ENCODE results near the gene SLC25A21.
"Not testable (repeated sequence)": the region's sequence is repeated elsewhere in the genome, so short reads cannot be mapped to it uniquely, and the experiment has no call there.

The SLC25A21 gene

DNA sequence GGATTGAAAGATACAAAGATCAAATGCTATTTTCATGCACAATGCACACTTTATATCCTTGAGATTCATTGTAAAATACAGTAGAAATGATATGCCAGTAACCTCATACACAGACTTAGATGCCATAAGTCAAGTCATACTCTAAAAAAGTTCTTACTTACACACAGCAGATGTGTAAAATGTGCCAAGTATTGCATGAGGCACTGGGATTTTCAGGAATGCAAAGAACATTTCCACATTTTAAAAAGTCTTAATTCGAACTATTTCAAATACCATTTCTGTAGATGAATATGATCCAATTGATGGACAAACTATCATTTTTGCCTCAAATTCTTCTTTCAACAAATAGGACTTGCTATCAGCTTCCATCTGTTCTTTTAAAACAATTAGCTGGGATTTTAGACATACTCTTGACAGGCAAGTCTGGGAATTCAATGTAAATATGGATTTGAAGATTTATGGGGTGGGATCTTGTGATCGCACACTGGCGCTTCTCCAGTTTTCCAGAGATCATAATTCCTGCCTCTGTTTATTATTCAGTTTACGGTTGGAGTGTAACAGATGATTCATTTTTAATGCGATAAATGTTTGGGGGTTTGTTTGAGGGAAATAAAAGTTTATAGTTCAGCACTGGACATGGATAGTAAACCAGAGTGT is 326.9 kb downstream of the SLC25A21 start:
- DNase-seq (ENCODE audit: insufficient read length, low spot score) (no peak), FAIRE-seq (no peak)

DNA sequence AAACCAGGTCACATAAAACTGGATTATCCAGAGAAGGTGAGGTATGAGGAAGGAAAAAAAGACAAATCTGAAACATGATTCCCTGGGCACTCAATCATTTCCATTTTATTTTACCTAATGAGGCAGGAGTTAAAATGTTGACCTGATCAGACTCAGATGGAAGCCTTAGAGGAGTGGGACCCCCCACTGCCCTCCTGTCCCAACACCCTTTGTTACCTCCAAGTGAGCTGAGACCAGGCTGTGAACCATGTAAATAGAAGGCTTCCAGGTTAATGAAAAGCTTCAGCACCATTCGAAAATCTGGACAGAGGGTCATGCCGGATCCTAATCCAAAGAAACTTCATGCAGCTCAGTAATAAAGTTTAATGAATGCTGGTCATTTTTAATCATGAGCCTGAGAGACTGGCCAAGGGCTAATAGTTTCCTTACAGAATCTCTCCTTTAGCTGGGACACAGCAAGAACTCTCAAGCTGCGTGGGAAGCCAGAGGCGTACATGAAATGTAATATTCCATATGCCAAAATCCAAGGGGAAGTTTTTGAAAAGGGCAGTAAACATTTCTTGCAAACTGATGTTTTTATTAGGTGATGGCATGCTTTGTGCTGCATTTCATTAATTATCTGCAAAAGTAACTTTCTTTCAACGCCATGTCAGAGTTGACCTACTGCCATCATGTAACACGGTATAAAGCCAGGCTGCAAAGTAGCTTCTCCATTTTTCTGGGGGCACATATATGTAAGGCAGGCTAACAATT is 327.8 kb downstream of the SLC25A21 start:
- FAIRE-seq (no peak), DNase-seq (ENCODE audit: insufficient read length, low spot score) (no peak)

DNA sequence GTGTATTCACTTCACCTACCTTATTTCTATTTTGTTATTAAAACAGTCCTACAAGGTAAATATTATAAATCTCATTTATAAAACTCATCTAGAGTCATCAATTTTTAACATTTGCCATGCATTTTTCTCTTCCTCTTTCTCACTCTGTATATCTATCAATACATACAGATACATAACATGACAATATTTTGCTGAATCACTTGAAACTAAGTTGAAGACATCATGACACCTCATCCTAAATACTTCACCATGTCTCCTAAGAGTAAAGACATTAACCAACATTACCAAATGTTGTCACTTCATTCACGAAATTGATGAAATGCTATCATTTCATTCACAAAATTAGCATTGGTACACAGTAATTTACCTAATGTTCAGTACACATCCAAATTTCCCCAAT is 329.0 kb downstream of the SLC25A21 start:
- no peak for FAIRE-seq
- DNase-seq (ENCODE audit: insufficient read length, low spot score): no peak

DNA sequence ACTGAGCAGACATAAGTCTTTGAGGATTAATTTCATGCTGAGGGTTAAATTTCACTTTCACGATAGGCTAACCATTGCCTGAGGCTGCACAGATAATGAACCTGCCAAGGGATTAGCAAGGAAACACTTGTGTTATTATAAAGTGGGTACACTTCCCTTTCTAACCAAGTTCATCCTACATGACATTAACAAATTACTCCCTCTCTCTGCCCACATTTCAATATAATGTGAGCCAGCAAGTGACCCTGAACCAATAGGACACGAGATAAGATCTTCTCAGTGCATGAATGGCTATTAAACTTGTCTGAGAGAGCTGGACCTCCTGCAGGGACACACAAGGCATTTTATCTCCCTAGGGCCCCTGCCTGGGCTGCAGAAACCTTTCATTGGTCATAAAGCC is 337.3 kb downstream of the SLC25A21 start:
- FAIRE-seq (no peak), DNase-seq (ENCODE audit: insufficient read length, low spot score) (no peak)

DNA sequence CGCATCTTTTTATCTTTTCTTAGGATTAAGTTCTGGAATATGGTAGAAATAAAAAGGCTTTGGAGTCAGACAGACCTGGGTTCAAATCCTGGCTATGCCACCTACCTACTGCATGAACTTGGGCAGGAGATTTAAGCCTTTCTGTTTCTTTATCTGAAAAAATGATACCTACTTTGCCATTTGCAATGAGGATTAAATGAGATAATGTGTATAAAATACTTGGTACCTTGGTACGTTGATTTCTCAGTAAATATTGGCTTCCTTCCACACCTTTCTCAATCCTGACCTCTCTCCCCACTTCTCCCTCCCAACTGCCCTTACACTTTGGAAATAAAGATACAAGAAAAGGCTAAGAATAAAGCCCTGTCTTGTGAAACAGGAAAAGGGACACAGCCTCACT is 338.1 kb downstream of the SLC25A21 start:
- DNase-seq (ENCODE audit: insufficient read length, low spot score) (no peak), FAIRE-seq (no peak)

DNA sequence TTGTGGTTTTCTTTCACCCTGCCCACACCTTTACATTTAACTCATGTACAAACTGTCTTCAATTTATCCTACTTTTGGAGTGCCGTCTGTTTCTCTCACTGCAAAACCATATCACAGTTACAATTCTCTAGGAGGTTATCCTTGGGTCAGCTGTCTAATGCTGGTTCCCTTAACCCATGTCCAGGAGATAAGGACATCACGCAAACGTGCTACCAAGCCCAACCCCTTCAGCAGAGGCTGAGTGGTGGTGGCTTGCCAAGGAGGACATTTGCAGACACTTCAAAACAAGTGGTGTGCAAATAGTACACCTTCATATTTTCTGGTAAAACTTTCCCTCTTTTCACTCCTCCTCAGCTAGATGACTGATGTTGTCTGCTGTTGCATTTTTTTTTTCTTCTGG is 342.9 kb downstream of the SLC25A21 start:
- DNase-seq (ENCODE audit: insufficient read length, low spot score) (no peak), FAIRE-seq (no peak)

DNA sequence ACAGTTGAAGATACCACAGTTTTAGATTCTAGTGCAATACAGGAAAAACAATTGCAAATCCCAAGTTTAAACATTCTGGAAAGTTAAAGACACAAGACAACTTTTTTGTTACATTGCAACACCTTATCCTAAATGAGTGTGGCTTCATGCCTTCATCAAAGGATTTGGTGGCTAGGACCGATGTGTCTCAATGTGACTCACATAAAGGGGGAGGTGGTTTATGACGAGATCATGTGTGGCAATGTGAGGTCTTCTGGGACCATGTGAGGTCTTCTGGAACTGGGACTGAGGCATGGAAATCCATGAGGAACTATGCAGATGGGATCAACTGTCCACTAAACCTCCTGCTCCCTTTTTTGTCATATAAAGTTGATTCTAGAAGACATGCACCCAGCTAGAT is 344.5 kb downstream of the SLC25A21 start:
- DNase-seq (ENCODE audit: insufficient read length, low spot score) (no peak), FAIRE-seq (no peak)

DNA sequence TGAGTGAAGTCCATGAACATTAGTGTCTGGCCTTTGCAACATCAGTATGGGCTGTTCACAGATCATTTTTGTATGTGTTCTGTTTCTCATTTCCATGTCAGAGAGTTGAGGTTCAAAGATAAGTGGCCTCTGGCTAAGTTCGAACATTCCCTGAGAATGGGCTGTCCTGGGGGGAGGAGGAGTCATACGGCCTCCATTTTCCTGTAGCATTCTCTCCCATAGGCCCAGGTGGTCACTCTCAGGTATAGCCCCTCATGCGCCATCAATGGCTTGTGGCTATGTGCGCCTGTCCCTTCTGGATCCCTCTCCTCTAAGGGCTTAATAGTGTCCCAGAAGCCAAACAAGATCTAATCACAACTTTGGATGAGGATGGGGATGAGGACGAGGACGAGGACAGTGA is 345.8 kb downstream of the SLC25A21 start:
- FAIRE-seq (no peak), DNase-seq (ENCODE audit: insufficient read length, low spot score) (no peak)

DNA sequence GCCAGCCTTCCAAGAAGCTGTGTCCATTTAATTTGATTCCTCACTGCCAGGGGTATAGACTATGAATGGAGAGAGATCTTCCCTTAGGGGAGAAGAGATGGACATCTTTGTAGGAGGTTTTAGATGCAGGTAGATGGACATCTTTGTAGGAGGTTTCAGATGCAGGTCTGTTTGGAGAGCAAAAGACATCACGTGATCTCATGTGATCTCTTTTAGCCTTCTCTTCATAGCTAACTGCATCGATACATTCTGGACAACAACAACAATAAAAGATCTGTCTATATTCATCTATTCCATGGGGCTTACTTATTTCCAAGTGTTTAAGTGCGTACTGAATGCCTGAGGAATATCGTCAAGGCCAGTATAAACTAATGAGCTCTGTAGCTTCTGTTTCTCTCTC is 347.6 kb downstream of the SLC25A21 start:
- DNase-seq (ENCODE audit: insufficient read length, low spot score): no peak
- no peak for FAIRE-seq

DNA sequence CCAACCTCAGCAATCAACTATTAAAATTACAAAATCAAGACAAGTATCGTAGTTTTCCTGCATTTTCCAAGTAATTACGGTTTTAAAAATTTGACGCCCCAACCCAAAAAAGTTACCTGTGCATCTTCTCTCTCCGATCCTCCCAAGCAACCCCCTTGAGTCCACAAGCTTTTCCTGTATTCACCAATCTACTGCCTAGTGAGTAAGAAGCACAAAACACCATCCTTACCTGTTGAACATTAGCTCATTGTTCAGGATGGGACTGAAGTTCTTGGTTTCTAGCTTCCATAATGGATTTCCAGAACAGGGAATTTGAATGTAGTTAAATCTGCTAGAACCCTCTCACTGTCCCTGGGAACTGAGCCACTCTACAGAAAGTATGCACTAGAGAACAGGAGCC is 348.8 kb downstream of the SLC25A21 start:
- FAIRE-seq (no peak), DNase-seq (ENCODE audit: insufficient read length, low spot score) (no peak)

DNA sequence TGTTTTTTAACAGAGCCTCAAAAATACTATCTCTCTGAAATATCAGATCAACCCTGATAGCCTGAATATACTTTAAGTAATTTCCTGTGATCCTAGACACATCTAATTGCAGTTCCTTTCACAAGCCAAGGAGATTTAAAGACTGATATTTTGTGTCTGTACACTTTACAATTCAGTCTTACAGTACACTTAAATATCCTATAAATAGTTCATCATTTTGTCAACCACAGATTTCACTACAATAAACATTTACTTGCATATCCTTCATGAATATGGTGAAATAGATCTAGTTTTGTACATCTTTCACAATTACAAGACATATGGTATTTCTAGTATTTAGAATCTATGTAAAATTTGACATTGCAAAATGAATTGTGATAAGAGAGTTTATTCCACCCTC is 349.7 kb downstream of the SLC25A21 start:
- DNase-seq (ENCODE audit: insufficient read length, low spot score): no peak
- FAIRE-seq: no peak

DNA sequence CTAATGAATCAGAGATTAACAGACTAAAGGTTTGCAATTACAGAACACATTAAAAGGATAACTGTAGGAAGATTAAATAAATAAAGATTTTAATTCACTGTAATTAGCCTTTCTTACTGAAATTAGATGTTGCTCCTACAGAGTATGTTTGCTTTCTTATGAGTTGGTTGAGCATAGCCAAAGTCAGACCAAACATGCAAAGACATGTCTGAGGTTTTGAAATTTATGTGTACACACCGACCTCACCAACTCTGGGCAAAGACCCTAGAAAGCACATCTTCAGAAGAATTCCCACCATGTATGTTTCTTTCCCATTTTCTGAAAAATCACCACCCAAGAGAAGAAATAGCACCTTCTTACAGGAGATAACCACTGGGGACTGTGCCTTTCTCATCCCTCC is 351.5 kb downstream of the SLC25A21 start:
- FAIRE-seq (no peak), DNase-seq (ENCODE audit: insufficient read length, low spot score) (no peak)

DNA sequence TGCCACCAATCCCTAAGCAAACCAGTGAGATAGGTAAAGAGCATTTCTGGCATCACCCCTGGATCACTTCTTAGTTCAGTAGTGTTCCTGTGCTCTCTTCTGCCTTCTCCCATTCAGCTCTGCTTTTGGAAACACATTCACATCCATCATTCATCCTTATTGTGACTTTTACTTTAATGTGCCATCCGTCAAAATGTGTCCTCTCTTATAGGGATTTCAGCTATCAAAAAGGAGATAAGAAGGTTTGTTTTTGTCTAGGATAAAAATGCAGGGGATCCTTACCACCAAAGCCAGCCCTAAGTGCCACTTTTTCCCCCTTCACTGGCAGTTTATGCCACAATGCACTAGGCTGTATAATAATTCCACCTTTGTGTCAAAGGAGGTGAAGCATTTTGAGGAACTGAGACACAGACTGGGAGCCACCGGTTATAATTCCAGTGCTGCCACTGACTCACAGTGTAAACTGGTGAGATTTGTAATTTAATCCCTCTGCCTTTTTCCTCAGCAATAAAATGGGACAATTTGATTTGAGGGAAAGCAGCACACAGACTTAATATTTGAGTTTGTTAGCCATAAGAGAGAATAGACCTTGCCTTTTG is 352.2 kb downstream of the SLC25A21 start:
- DNase-seq (ENCODE audit: insufficient read length, low spot score) (no peak), FAIRE-seq (no peak)

DNA sequence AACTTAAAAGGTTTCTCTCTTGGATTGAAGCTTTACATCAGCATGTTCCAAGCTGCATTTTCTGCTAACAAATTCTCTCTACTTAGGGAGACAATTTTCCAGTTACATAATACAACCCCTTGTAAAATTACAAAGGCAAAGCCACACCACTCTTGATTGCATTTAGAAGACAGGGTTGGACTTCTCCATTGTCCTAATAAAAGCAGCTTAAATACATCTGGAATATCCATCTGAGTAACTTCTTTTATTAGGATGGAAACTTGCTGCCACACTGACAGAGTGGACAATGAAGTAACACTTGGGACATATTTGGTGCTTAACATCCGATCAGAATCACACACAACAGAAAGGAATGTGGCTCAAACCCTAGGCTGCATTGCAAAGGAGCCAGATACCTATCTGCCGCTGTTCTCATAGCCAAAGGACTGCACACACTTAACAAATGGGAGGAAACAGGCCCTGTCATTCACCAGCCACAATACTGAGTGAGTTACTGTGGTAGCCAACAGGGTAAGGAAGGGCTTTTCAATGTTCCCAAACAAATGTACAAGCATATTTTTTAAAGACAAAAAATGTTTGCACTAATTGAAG is 353.5 kb downstream of the SLC25A21 start:
- DNase-seq (ENCODE audit: insufficient read length, low spot score) (peak; percentile 4), FAIRE-seq (no peak)

DNA sequence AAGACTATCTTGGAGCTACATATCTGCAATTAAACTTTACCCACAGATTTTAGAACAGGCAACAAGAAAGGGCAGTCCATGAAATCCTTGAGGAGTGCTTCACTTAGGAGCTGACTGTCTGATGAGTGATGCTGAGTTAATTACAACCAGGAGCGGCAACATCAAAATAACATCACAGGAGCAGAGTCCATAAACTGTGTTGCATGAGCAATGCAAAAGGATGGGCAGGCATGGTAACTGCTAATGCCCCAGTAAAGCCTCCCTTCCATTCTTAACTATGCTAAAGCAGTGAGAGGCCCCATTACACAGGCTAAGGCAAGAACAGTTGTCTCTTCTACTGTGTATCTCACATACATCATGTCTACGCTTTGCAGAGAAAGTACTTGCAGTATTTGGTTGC is 354.2 kb downstream of the SLC25A21 start:
- no peak for FAIRE-seq
- DNase-seq (ENCODE audit: insufficient read length, low spot score): no peak

DNA sequence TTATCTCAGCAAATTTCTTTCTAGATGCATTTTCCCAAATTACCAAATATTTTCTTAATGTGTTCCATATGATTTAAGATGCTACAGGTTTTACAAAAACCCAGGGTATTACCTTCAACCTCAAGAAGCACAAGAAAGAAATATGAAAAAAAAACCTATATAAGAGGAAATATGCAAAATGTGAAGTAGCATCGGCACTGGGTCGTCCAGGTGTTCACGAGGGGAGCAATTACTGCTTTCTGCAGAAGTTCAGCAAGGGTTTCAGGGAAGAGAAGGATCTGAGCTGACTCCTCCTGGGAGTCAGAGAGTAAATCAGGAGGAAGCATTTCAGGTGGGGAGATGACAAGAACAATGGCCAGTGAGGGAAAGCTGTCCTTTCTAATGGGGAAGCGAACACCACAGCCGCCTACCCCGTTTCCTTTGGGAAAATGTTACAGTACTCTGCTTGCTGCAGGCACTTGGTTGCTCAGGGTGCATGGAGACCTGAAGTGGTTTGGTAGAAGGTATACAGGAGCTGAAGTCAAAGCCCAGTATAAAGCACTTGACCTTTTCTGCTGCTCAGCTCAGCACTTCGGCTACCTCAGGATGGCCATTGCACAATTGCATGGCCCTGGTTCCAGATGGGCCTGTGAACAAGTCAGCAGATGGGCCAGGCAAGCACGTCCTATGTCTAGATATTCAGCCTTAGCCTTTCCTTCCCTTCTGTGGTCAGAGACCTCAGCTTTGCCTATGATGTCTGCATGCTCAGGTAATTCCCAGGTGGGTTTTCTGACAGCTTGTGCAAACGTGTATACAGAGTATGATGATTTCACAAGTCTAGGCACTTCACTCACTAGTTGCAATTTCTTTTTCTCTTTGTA is 355.1 kb downstream of the SLC25A21 start:
- no peak for FAIRE-seq

DNA sequence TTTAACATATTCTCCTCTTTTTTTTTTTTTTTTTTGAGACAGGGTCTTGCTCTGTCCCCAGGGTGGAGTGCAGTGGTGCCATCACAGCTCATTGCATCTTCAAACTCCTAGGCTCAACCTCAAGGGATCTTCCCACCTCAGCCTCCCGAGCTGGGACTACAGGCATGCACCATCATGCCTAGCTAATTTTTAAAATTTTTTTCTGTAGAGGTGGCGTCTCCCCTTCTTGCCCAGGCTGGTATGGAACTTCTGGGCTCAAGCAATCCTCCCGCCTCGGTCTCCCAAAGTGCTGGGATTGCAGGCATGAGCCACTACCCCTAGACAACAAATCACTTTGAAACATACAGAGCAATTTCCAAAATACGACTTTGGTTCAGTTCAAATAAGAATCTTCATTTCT is 355.9 kb downstream of the SLC25A21 start:
- DNase-seq (ENCODE audit: insufficient read length, low spot score) (no peak), FAIRE-seq (no peak)

More for the DNA sequence above, 355.1 kb downstream of the SLC25A21 start:
- DNase-seq (ENCODE audit: insufficient read length, low spot score): no peak

DNA sequence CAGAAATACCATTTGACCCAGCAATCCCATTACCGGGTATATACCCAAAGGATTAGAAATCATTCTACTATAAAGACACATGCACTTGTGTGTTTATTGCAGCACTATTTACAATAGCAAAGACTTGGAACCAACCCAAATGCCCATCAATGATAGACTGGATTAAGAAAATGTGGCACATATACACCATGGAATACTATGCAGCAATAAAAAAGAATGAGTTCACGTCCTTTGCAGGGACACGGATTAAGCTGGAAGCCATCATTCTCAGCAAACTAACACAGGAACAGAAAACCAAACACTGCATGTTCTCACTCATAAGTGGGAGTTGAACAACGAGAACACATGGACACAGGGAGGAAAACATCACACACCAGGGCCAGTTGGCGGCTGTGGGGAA is 357.6 kb downstream of the SLC25A21 start:
- DNase-seq (ENCODE audit: insufficient read length, low spot score); FAIRE-seq: not testable (repeated sequence)

DNA sequence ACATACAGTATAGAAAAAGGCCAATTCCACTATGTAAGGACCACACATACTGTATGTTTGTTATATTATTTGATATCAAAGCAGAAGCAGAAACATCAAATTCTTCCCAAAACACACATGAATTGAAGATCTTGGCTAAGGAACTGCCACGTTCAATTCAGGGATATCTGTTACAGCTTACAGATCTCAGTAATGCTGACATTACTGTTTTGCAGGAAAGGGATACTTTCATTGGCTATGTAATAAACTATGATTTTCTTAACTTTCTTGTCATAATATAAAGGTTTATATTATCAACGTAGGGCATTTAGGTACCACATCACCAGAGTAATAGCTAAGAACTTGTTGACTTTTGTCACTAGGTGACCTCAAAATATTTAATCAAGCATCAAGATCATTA is 362.2 kb downstream of the SLC25A21 start:
- FAIRE-seq (no peak), DNase-seq (ENCODE audit: insufficient read length, low spot score) (no peak)

DNA sequence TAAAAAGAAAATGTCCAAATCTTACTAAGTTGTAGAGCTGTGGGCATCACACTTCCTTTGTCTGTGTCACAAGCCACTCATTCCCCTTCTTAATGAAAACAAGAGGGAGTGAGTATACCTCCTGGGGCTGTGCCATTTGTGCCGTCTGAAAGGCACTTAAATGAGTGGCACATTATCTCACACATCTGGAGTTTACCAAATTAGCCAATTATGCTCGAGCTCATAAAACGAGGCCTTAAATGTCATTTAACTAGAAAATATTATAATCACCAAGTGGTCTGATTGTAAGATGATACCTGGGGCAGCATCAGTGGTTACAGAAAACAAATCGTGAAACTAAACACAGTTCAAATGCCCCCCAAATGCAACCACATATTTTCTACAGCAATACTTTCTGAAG is 364.7 kb downstream of the SLC25A21 start:
- DNase-seq (ENCODE audit: insufficient read length, low spot score) (no peak), FAIRE-seq (no peak)

DNA sequence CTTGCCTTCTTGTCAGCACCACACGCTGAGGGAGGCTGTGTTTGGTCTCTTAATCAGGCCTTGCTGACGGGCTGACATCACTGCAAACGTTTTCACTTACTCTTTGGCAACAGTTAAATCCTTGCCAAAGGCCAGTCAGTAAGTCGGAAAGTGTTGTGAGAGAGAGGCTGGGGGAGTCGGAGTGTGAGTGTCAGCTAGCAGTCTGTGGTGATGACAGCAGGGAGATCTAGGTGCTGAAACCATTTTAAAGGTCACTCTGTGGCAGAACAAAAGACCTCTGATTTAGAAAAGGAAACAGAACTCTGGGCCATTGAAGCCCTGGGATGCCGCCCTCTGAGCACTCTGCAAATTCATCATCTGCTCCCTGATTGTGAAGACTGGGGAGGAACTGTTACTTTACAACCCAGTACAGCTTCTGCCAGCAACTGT is 367.3 kb downstream of the SLC25A21 start:
- FAIRE-seq (no peak), DNase-seq (ENCODE audit: insufficient read length, low spot score) (no peak)
